ENCODE results near the gene TIMP2.

TIMP2 gene

GRCh38 chr17:78820841-78821240 lies 104.3 kb downstream of the TIMP2 start:
- no peak for TF ChIP-seq CTCF (conservative IDR thresholded peaks at IDR 0.05; ENCODE audit: low read depth, low read length)
- DNase-seq (ENCODE audit: low read depth), result no peak
- no peak overlapping the region for H3K4me3 ChIP-seq (ENCODE audit: low read length)

- no peak for DNase-seq (ENCODE audit: low read depth)
- no peak overlapping the region for H3K4me3 ChIP-seq (ENCODE audit: low read length)
- TF ChIP-seq CTCF (conservative IDR thresholded peaks at IDR 0.05; ENCODE audit: low read depth, low read length), result no peak
These were observed 105.1 kb downstream of the TIMP2 start for GRCh38 chr17:78819806-78820792.

- no peak overlapping the region for H3K4me3 ChIP-seq (ENCODE audit: low read length)
- TF ChIP-seq CTCF (conservative IDR thresholded peaks at IDR 0.05; ENCODE audit: low read depth, low read length), result no peak
- no peak for DNase-seq (ENCODE audit: low read depth)
These were observed 105.8 kb downstream of the TIMP2 start for GRCh38 chr17:78819402-78819801.

GRCh38 chr17:78818932-78819331 lies 106.3 kb downstream of the TIMP2 start:
- DNase-seq (ENCODE audit: low read depth), result no peak
- no peak overlapping the region for H3K4me3 ChIP-seq (ENCODE audit: low read length)
- TF ChIP-seq CTCF (conservative IDR thresholded peaks at IDR 0.05; ENCODE audit: low read depth, low read length), result no peak

GRCh38 chr17:78818152-78818846 lies 106.9 kb downstream of the TIMP2 start:
- H3K4me3 ChIP-seq (ENCODE audit: low read length), result no peak overlapping the region
- DNase-seq (ENCODE audit: low read depth), result no peak
- no peak for TF ChIP-seq CTCF (conservative IDR thresholded peaks at IDR 0.05; ENCODE audit: low read depth, low read length)

GRCh38 chr17:78817123-78817522 lies 108.1 kb downstream of the TIMP2 start:
- DNase-seq (ENCODE audit: low read depth), result no peak
- no peak overlapping the region for H3K4me3 ChIP-seq (ENCODE audit: low read length)

More at GRCh38 chr17:78817123-78817522, 108.1 kb downstream of the TIMP2 start:
- no peak for TF ChIP-seq CTCF (conservative IDR thresholded peaks at IDR 0.05; ENCODE audit: low read depth, low read length)

Measured in retinal pigment epithelial cell (primary cell).